ENCODE data around the gene RPTOR. TPM values are rescaled to one million over a fixed set of nuclear protein-coding genes. Genes with fewer than 3 reads are reported as not detected.
A peak's percentile ranks its signal among the peaks of the same experiment; 100 is the strongest.

RPTOR gene
- total RNA-seq, 6 donors from 2014 or later, result 26.8 to 109 (median 36.8) TPM

DNA sequence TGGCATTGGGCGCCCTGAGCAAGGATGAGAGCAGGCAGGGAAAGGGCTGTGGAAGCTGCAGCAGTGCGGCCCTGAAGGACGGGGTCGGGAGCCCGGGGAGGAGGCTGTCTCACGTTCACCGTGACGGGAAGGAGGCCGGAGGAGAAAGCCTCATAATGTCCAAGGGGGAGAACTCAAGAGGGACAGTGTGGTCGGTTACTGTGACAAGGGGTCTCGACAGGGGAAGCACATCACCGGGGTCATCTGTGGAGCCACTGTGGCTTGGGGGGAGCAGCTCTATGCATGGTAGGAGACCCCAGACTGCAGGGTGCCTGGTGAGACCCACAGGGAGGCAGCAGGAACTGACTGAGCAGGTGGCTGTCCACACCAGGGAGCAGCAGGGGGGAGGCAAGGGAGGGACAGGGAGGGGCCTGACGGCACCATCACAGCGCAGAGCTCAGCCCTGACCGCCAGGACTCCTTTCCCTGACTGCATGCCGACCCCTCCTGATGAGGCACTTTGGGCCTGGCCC, 292.4 kb downstream of the RPTOR start:
- Histone ChIP-seq H3K36me3 (peaks cover 0 to 12% (median 0%) of the 10 kb centered on the region in 4 donors), H3K4me1 (peaks cover 12 to 17% (median 15%) of the 10 kb centered on the region in 4 donors), H3K9me3 (no peaks in the 10 kb centered on the region), H3K27me3 (no peaks in the 10 kb centered on the region), H3K27ac (no peak overlapping the region), H3K4me3 (no peak overlapping the region)
- ATAC-seq (ENCODE audit: low FRiP score in 2 of 2) (no peak), DNase-seq (no peak)
- 93 to 98% methylated on average over 12 to 16 of the region's 16 CpGs for WGBS, 2 donors
- no peak for TF ChIP-seq CTCF (IDR thresholded peaks at IDR 0.05)
- no peak for TF ChIP-seq POLR2AphosphoS5 (IDR thresholded peaks at IDR 0.05)
- TF ChIP-seq EP300 (IDR thresholded peaks at IDR 0.05), result no peak
- TF ChIP-seq POLR2A (IDR thresholded peaks at IDR 0.05), result no peak

GRCh38 chr17:80837711-80838110, 293.1 kb downstream of the RPTOR start:
- Histone ChIP-seq H3K36me3 (peaks cover 0 to 12% (median 0%) of the 10 kb centered on the region in 4 donors), H3K9me3 (no peaks in the 10 kb centered on the region), H3K27ac (no peak overlapping the region), H3K4me1 (peaks cover 5 to 11% (median 10%) of the 10 kb centered on the region in 4 donors), H3K4me3 (no peak overlapping the region), H3K27me3 (no peaks in the 10 kb centered on the region)
- TF ChIP-seq EP300 (IDR thresholded peaks at IDR 0.05) (no peak), POLR2AphosphoS5 (IDR thresholded peaks at IDR 0.05) (no peak), CTCF (IDR thresholded peaks at IDR 0.05) (no peak)
- DNase-seq, result no peak
- WGBS, 2 donors, result 95 to 99% methylated on average over 18 of the region's 18 CpGs
- ATAC-seq (ENCODE audit: low FRiP score in 2 of 2), result no peak

DNA sequence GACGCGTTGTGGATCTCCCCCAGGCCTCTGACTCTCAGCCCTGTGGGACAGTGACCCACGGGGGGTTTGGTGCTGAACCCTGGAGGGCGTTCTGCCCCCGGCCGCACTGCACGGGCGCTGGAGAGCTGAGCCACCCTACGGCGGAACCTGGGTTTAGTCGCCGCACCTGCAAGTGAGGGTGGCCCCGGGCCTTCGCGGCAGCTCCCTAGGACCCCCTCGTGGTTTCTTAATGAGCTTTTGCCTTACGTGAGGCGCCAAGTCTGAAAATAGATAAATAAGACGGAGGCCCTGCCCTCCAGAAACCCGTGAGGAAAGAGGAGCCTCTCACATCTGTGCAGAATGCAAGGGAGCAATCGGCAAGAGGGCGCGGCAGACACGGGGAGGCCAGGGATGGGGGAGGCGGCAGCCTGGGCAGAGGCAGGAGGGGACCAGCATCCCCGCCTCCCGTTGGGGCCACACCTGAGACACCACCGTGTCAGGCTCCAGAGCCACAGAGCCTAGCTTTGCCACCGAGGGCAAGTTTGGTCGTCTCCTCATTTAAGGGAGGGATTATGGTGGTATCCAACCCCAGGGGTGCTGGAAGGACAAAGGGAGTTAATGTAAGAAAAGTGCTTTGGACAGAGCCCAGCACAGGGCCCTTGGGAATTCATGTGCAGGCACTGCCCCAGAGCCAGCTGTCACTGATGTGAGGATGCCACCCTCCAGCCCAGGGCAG, 293.8 kb downstream of the RPTOR start:
- 94 to 96% methylated on average over 30 of the region's 30 CpGs for WGBS, 2 donors
- no peak overlapping the region for H3K4me3 ChIP-seq
- DNase-seq (no peak), ATAC-seq (ENCODE audit: low FRiP score in 2 of 2) (no peak)
- no peaks in the 10 kb centered on the region for H3K9me3 ChIP-seq
- peaks cover 2 to 8% (median 5%) of the 10 kb centered on the region in 4 donors for H3K4me1 ChIP-seq
- TF ChIP-seq POLR2AphosphoS5 (IDR thresholded peaks at IDR 0.05) (no peak), EP300 (IDR thresholded peaks at IDR 0.05) (no peak), POLR2A (IDR thresholded peaks at IDR 0.05) (no peak), CTCF (IDR thresholded peaks at IDR 0.05) (no peak)
- peaks cover 0 to 12% (median 0%) of the 10 kb centered on the region in 4 donors for H3K36me3 ChIP-seq
- no peak overlapping the region for H3K27ac ChIP-seq
- no peaks in the 10 kb centered on the region for H3K27me3 ChIP-seq

DNA sequence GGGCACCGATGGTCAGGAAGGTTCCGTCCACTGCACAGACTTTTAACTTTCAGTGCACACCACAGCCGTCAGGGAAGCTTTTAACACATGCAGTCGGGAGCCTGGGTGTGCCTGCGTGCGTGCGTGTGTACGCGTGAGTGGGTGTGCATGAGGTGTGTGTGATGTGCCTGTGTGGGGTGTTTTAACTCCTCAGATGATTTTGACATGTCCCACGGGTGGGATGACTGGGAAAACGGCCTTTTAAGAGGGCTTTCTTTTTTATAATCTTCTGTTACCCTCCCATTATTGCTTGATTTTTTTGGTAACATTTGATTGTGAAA, 294.3 kb downstream of the RPTOR start:
- DNase-seq (peak in 1 of 2 donors; percentile 34), ATAC-seq (ENCODE audit: low FRiP score in 2 of 2) (no peak)
- TF ChIP-seq POLR2A (IDR thresholded peaks at IDR 0.05), result no peak
- no peak for TF ChIP-seq CTCF (IDR thresholded peaks at IDR 0.05)
- no peak for TF ChIP-seq EP300 (IDR thresholded peaks at IDR 0.05)
- no peak for TF ChIP-seq POLR2AphosphoS5 (IDR thresholded peaks at IDR 0.05)
- Histone ChIP-seq H3K4me1 (peaks cover 0 to 3% (median under 1%) of the 10 kb centered on the region in 4 donors), H3K9me3 (no peaks in the 10 kb centered on the region), H3K27ac (no peak overlapping the region), H3K27me3 (no peaks in the 10 kb centered on the region), H3K36me3 (peaks cover 0 to 12% (median 0%) of the 10 kb centered on the region in 4 donors), H3K4me3 (no peak overlapping the region)
- WGBS, 2 donors, result 80 to 97% methylated on average over 11 of the region's 11 CpGs

DNA sequence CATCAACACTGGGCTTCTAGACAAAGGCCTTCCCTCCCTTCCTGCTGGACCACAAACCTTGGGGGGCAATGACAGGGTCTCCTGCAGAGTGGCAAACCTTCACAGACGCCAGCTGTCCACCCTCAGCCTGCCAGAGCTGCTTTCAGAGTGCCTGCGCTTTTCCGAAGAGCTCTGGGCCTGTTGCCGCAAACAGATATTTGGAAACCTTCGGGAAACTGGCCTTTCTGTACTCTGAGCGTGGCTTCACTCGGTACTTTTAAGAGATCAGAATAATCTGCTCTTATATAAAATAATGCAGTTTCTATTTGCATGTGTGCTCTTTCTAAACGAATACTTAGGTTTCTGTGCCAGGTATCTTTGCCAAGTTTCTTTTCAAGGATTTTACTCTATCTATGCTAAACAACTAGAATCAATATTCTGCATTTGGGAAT, 294.9 kb downstream of the RPTOR start:
- peaks cover 0 to 12% (median 0%) of the 10 kb centered on the region in 4 donors for H3K36me3 ChIP-seq
- no peaks in the 10 kb centered on the region for H3K27me3 ChIP-seq
- 81 to 88% methylated on average over 8 of the region's 8 CpGs for WGBS, 2 donors
- no peak overlapping the region for H3K27ac ChIP-seq
- H3K9me3 ChIP-seq, result no peaks in the 10 kb centered on the region
- no peak for TF ChIP-seq POLR2A (IDR thresholded peaks at IDR 0.05)
- TF ChIP-seq EP300 (IDR thresholded peaks at IDR 0.05), result no peak
- TF ChIP-seq CTCF (IDR thresholded peaks at IDR 0.05), result no peak
- no peak for TF ChIP-seq POLR2AphosphoS5 (IDR thresholded peaks at IDR 0.05)
- ATAC-seq (ENCODE audit: low FRiP score in 2 of 2), result no peak
- H3K4me3 ChIP-seq, result no peak overlapping the region
- H3K4me1 ChIP-seq, result peaks cover 0 to 3% (median 0%) of the 10 kb centered on the region in 4 donors
- no peak for DNase-seq

Data from upper lobe of left lung (tissue), 6 donors.